Effector memory CD4-positive, alpha-beta T cell (primary cell): ENCODE measurements around the gene TMSB4X.
"Not testable (repeated sequence)": the region's sequence is repeated elsewhere in the genome, so short reads cannot be mapped to it uniquely, and the experiment has no call there.

Experiments
- DNase-seq, 3 donors: peaks; one replicate each; pipeline ENCODE4 v3.0.0-alpha.2; 2020
- H3K27ac ChIP-seq: 2 replicates; pipeline ENCODE4 v1.7.0; 2013; ENCODE audit warnings: mild to moderate bottlenecking, low read length, moderate library complexity; ENCODE audit not compliant: insufficient read depth, poor library complexity, severe bottlenecking
- H3K27me3 ChIP-seq: replicated peaks from 2 replicates; pipeline ENCODE4 v1.7.0; 2013; ENCODE audit warnings: mild to moderate bottlenecking, low read length; ENCODE audit not compliant: insufficient read depth, control insufficient read depth, poor library complexity, severe bottlenecking
- H3K36me3 ChIP-seq: 2 replicates; pipeline ENCODE4 v1.7.0; 2013; ENCODE audit warnings: mild to moderate bottlenecking, low read length, moderate library complexity; ENCODE audit not compliant: control insufficient read depth, insufficient read depth
- H3K4me1 ChIP-seq: 2 replicates; pipeline ENCODE4 v1.7.0; 2013; ENCODE audit warnings: low read length, mild to moderate bottlenecking; ENCODE audit not compliant: control insufficient read depth, insufficient read depth, poor library complexity, severe bottlenecking
- H3K4me3 ChIP-seq: 2 replicates; pipeline ENCODE4 v1.7.0; 2013; ENCODE audit warnings: low read length, low read depth, mild to moderate bottlenecking; ENCODE audit not compliant: insufficient read depth, poor library complexity, severe bottlenecking
- H3K9me3 ChIP-seq: 2 replicates; pipeline ENCODE4 v1.7.0; 2013; ENCODE audit warnings: mild to moderate bottlenecking, low read length, moderate library complexity; ENCODE audit not compliant: control insufficient read depth

Gene TMSB4X

GRCh38 chrX:13016731-13017130 lies 41.8 kb downstream of the TMSB4X start:
- H3K36me3 ChIP-seq, DNase-seq, H3K4me1 ChIP-seq, H3K9me3 ChIP-seq, H3K4me3 ChIP-seq, H3K27ac ChIP-seq, H3K27me3 ChIP-seq: not testable (repeated sequence)

DNA sequence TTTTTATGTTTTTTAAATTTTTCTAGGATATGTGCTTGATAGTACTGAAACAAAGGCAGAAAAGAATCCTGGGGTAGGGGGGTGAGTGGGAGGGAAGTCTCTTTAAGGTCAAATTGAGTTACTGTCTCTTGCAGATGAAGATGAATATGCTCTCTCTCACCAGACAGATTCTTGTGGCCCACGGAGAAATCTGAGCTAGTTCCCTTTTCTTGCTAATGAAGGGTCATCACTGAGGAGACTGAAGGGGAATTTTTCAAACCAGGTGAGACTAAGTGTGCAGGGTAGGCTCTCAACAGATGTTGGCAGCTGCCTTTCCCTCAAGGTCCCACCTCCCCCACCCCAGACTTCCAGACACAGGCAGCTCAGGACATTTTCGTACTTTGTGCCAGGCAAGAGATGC lies 48.0 kb downstream of the TMSB4X start:
- no peaks in the 10 kb centered on the region for H3K9me3 ChIP-seq

DNA sequence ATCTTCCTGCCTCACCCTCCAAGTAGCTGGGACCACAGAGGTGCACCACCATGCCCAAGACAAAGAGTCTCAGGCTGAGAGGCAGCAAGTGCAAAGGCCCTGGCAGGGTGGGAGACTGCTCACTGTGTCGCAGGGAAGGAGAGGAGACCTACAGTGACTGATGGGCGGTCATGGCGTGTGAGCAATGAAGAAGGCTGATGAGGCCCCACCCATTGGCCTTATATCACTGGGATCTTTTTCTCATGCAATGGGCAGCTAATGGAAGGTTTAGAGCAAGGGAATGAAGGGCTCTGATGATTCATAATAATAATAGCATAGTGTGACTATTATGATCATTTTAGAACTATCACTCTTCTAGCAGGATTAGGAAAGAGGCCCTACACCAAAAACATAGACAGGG lies 48.7 kb downstream of the TMSB4X start:
- Histone ChIP-seq H3K27ac (no peak overlapping the region), H3K4me3 (no peak overlapping the region), H3K36me3 (no peaks in the 10 kb centered on the region), H3K9me3 (no peaks in the 10 kb centered on the region), H3K4me1 (peaks cover 27% of the 10 kb centered on the region), H3K27me3 (no peaks in the 10 kb centered on the region)
- DNase-seq = no peak

More for the DNA sequence above, 48.0 kb downstream of the TMSB4X start:
- no peaks in the 10 kb centered on the region for H3K27me3 ChIP-seq
- H3K4me1 ChIP-seq = peaks cover 24% of the 10 kb centered on the region
- no peak for DNase-seq
- H3K36me3 ChIP-seq = no peaks in the 10 kb centered on the region
- H3K4me3 ChIP-seq = no peak overlapping the region
- H3K27ac ChIP-seq = no peak overlapping the region

- no peak overlapping the region for H3K27ac ChIP-seq
These were observed 49.1 kb downstream of the TMSB4X start for GRCh38 chrX:13023979-13024378.

GRCh38 chrX:13024986-13025385 lies 50.1 kb downstream of the TMSB4X start:
- H3K36me3 ChIP-seq = no peaks in the 10 kb centered on the region
- H3K9me3 ChIP-seq = no peaks in the 10 kb centered on the region
- peak overlapping the region; percentile 46 for H3K27ac ChIP-seq
- peaks cover 39% of the 10 kb centered on the region for H3K4me1 ChIP-seq
- no peak for DNase-seq
- no peak overlapping the region for H3K4me3 ChIP-seq
- no peaks in the 10 kb centered on the region for H3K27me3 ChIP-seq

More at GRCh38 chrX:13023979-13024378, 49.1 kb downstream of the TMSB4X start:
- Histone ChIP-seq H3K27me3 (no peaks in the 10 kb centered on the region), H3K36me3 (no peaks in the 10 kb centered on the region), H3K4me1 (peaks cover 29% of the 10 kb centered on the region), H3K9me3 (no peaks in the 10 kb centered on the region), H3K4me3 (no peak overlapping the region)
- DNase-seq = no peak
